Measurements from ENCODE around the gene GMPS. TPM values are rescaled to one million over a fixed set of nuclear protein-coding genes. Genes with fewer than 3 reads are reported as not detected.
"Not testable (repeated sequence)": the region's sequence is repeated elsewhere in the genome, so short reads cannot be mapped to it uniquely, and the experiment has no call there.

Gene GMPS
- total RNA-seq, 1 experiment from 2014 or later, result 137 TPM

- Histone ChIP-seq H3K4me3 (ENCODE audit: low read depth in 2 of 2, low read length in 2 of 2) (no peak overlapping the region), H3K9me3 (ENCODE audit: control insufficient read depth, insufficient read depth, low read depth, low read length) (no peaks in the 10 kb centered on the region), H3K36me3 (ENCODE audit: control insufficient read depth, insufficient read depth, low read length) (no peaks in the 10 kb centered on the region), H3K27me3 (ENCODE audit: control insufficient read depth, insufficient read depth, low read length) (no peaks in the 10 kb centered on the region), H3K27ac (ENCODE audit: low read length) (no peak overlapping the region), H3K4me1 (ENCODE audit: control insufficient read depth, insufficient read depth, low read length) (no peaks in the 10 kb centered on the region)
- in situ Hi-C loops (cut with HindIII; ENCODE audit: low pct_unique_long_range_greater_than_20kb, low sequenced_read_pairs) (no loop called here), intact Hi-C loops (cut with micrococcal nuclease; ENCODE audit: unreplicated experiment) (no loop called here)
- BruUV-seq (replicated peaks), result no TSS peak
- 0 out of 2 replicates have a peak, but pooled peaks have one; percentile 34 for ATAC-seq
- ChIA-PET POLR2A (no interaction called here), CTCF (no interaction called here)
- no peak for DNase-seq (ENCODE audit: low read depth, low spot score)
- TF ChIP-seq SIN3A (IDR thresholded peaks at IDR 0.05; ENCODE audit: borderline replicate concordance, insufficient read depth, low read depth, low read length), result no peak
- no peak for TF ChIP-seq REST (IDR thresholded peaks at IDR 0.05; ENCODE audit: insufficient read depth in 1 of 2, low read depth in 2 of 2, low read length in 1 of 2)
- TF ChIP-seq TCF7L2 (IDR thresholded peaks at IDR 0.05; ENCODE audit: low read depth, low read length), result no peak
- no peak for TF ChIP-seq CTCF (IDR thresholded peaks at IDR 0.05)
- TF ChIP-seq POLR2AphosphoS5 (IDR thresholded peaks at IDR 0.05; ENCODE audit: low read depth, low read length), result no peak
These were observed 89.6 kb downstream of the GMPS start for GRCh38 chr3:155960060-155960459.

- H3K27ac ChIP-seq (ENCODE audit: low read length); ATAC-seq; in situ Hi-C loops (cut with HindIII; ENCODE audit: low pct_unique_long_range_greater_than_20kb, low sequenced_read_pairs); BruUV-seq (replicated peaks); H3K9me3 ChIP-seq (ENCODE audit: control insufficient read depth, insufficient read depth, low read depth, low read length); H3K36me3 ChIP-seq (ENCODE audit: control insufficient read depth, insufficient read depth, low read length); intact Hi-C loops (cut with micrococcal nuclease; ENCODE audit: unreplicated experiment); CTCF ChIA-PET; DNase-seq (ENCODE audit: low read depth, low spot score); H3K4me1 ChIP-seq (ENCODE audit: control insufficient read depth, insufficient read depth, low read length); H3K4me3 ChIP-seq (ENCODE audit: low read depth in 2 of 2, low read length in 2 of 2); H3K27me3 ChIP-seq (ENCODE audit: control insufficient read depth, insufficient read depth, low read length): not testable (repeated sequence)
- POLR2A ChIA-PET, result interaction anchor here (0.7 kb wide), 1 partner anchor 13 kb away, joined by 4 read pairs; no protein-coding TSS in a partner anchor
These were observed 90.6 kb downstream of the GMPS start for GRCh38 chr3:155961044-155961443.

- no peaks in the 10 kb centered on the region for H3K36me3 ChIP-seq (ENCODE audit: control insufficient read depth, insufficient read depth, low read length)
- no peaks in the 10 kb centered on the region for H3K4me1 ChIP-seq (ENCODE audit: control insufficient read depth, insufficient read depth, low read length)
- no peak for DNase-seq (ENCODE audit: low read depth, low spot score)
- H3K9me3 ChIP-seq (ENCODE audit: control insufficient read depth, insufficient read depth, low read depth, low read length), result no peaks in the 10 kb centered on the region
- H3K27ac ChIP-seq (ENCODE audit: low read length), result no peak overlapping the region
- intact Hi-C loops (cut with micrococcal nuclease; ENCODE audit: unreplicated experiment), result no loop called here
- ATAC-seq, result no peak
- no peak overlapping the region for H3K4me3 ChIP-seq (ENCODE audit: low read depth in 2 of 2, low read length in 2 of 2)
- no TSS peak for BruUV-seq (replicated peaks)
- in situ Hi-C loops (cut with HindIII; ENCODE audit: low pct_unique_long_range_greater_than_20kb, low sequenced_read_pairs), result no loop called here
- TF ChIP-seq CTCF (IDR thresholded peaks at IDR 0.05) (no peak), REST (IDR thresholded peaks at IDR 0.05; ENCODE audit: insufficient read depth in 1 of 2, low read depth in 2 of 2, low read length in 1 of 2) (no peak), POLR2AphosphoS5 (IDR thresholded peaks at IDR 0.05; ENCODE audit: low read depth, low read length) (no peak), SIN3A (IDR thresholded peaks at IDR 0.05; ENCODE audit: borderline replicate concordance, insufficient read depth, low read depth, low read length) (no peak), TCF7L2 (IDR thresholded peaks at IDR 0.05; ENCODE audit: low read depth, low read length) (no peak)
- POLR2A ChIA-PET, result no interaction called here
- CTCF ChIA-PET, result no interaction called here
- H3K27me3 ChIP-seq (ENCODE audit: control insufficient read depth, insufficient read depth, low read length), result no peaks in the 10 kb centered on the region
These were observed 93.1 kb downstream of the GMPS start for GRCh38 chr3:155963570-155963969.

Measured in Panc1 (cell line).